DND-41 (cell line): ENCODE results near the gene MGA.

ENCODE experiments used
- EZH2 ChIP-seq: IDR thresholded peaks from 3 replicates; pipeline ENCODE4 v1.6.1; 2012; ENCODE audit warnings: borderline replicate concordance, low read depth, mild to moderate bottlenecking, moderate library complexity, low read length, inconsistent platforms; ENCODE audit not compliant: severe bottlenecking
- TF ChIP-seq, protein P1 (sequence below): IDR thresholded peaks from 2 replicates; pipeline ENCODE4 v1.5.1; 2012; ENCODE audit warnings: borderline replicate concordance, low read length, moderate library complexity, mild to moderate bottlenecking; ENCODE audit not compliant: poor library complexity, severe bottlenecking; ENCODE audit errors: extremely low read depth

DNA sequence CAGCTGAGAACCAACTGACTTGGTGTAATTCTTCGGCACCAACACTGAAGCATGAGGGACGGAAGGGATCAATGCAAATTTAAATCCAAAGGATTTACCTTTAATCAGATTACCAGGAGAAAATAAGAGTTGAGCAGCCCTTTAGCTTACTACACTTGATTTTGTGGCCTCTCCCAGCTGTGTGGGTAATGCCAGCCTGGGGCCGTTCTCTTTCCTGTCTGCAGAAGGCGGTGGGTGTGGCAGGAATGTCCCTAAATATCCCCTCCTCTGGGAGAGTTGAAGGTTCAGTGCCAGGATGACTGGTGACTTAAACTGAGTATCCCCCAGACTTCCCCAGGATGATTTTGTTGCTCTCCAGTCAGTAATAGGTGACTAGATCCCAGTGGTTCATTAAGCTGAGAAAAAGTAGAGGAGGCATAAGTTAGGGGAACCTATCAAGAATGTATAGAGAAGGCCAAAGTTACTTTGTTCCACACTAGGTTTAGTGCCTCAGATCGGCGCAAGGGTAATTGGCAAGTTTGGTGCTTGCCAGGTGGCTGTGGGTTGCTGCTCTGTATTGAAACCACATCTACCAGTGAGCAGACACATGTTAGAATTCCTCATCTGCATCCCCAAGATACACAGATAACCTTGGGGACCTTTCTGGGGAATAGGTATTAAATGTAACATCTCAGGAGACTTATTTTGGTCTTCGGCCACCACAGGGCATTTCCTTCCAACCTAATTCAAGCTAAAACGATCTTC lies 137.2 kb downstream of the MGA start:
- TF ChIP-seq, protein P1, sequence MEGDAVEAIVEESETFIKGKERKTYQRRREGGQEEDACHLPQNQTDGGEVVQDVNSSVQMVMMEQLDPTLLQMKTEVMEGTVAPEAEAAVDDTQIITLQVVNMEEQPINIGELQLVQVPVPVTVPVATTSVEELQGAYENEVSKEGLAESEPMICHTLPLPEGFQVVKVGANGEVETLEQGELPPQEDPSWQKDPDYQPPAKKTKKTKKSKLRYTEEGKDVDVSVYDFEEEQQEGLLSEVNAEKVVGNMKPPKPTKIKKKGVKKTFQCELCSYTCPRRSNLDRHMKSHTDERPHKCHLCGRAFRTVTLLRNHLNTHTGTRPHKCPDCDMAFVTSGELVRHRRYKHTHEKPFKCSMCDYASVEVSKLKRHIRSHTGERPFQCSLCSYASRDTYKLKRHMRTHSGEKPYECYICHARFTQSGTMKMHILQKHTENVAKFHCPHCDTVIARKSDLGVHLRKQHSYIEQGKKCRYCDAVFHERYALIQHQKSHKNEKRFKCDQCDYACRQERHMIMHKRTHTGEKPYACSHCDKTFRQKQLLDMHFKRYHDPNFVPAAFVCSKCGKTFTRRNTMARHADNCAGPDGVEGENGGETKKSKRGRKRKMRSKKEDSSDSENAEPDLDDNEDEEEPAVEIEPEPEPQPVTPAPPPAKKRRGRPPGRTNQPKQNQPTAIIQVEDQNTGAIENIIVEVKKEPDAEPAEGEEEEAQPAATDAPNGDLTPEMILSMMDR: no peak
- no peak for TF ChIP-seq EZH2
